Fibroblast of pulmonary artery (primary cell): ENCODE measurements around the gene COL8A1.

Experiments used
- DNase-seq: peaks from one replicate; pipeline ENCODE4 v3.0.0-alpha.2; 2010; ENCODE audit warnings: low read depth
- H3K4me3 ChIP-seq: replicated peaks from 2 replicates; pipeline ENCODE4 v1.5.1; 2011; ENCODE audit warnings: low read depth, mild to moderate bottlenecking, control low read depth, low read length, moderate library complexity
- TF ChIP-seq, protein P1 (sequence below): IDR thresholded peaks from 2 replicates; pipeline ENCODE4 v1.5.1; 2011; ENCODE audit warnings: mild to moderate bottlenecking, control low read depth, low read length, inconsistent platforms; ENCODE audit errors: missing control alignments

The COL8A1 gene

GRCh38 chr3:99799422-99799821, 161.0 kb downstream of the COL8A1 start:
- DNase-seq: no peak
- H3K4me3 ChIP-seq: no peak overlapping the region
- TF ChIP-seq, protein P1, sequence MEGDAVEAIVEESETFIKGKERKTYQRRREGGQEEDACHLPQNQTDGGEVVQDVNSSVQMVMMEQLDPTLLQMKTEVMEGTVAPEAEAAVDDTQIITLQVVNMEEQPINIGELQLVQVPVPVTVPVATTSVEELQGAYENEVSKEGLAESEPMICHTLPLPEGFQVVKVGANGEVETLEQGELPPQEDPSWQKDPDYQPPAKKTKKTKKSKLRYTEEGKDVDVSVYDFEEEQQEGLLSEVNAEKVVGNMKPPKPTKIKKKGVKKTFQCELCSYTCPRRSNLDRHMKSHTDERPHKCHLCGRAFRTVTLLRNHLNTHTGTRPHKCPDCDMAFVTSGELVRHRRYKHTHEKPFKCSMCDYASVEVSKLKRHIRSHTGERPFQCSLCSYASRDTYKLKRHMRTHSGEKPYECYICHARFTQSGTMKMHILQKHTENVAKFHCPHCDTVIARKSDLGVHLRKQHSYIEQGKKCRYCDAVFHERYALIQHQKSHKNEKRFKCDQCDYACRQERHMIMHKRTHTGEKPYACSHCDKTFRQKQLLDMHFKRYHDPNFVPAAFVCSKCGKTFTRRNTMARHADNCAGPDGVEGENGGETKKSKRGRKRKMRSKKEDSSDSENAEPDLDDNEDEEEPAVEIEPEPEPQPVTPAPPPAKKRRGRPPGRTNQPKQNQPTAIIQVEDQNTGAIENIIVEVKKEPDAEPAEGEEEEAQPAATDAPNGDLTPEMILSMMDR: no peak

DNA sequence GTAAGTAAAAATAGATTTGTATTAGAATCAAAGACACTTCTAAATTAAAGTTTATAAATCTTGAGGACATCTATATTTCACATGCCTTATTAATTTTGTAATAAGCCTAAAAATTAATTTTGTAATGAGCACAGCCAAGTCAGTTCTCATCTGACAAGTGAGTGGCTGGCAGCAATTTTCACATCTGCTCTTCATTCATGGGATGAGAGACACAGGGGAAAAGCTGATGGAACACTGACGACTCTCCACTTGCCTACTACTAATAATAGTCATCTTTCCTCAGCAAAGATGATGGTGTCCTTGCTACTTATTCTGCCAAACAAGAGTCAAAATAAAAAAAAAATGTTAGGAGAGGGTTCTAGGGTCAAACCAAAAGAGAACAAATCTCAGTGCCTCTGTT, 164.9 kb downstream of the COL8A1 start:
- no peak overlapping the region for H3K4me3 ChIP-seq
- TF ChIP-seq, protein P1: no peak
- no peak for DNase-seq

GRCh38 chr3:99805160-99805559, 166.8 kb downstream of the COL8A1 start:
- H3K4me3 ChIP-seq: no peak overlapping the region
- TF ChIP-seq, protein P1: no peak
- no peak for DNase-seq

GRCh38 chr3:99808163-99808794, 169.9 kb downstream of the COL8A1 start:
- no peak overlapping the region for H3K4me3 ChIP-seq
- TF ChIP-seq, protein P1: peak; percentile 97
- peak; percentile 90 for DNase-seq

- TF ChIP-seq, protein P1: no peak
- H3K4me3 ChIP-seq: no peak overlapping the region
- DNase-seq: no peak
These were observed 171.2 kb downstream of the COL8A1 start for GRCh38 chr3:99809565-99809964.

DNA sequence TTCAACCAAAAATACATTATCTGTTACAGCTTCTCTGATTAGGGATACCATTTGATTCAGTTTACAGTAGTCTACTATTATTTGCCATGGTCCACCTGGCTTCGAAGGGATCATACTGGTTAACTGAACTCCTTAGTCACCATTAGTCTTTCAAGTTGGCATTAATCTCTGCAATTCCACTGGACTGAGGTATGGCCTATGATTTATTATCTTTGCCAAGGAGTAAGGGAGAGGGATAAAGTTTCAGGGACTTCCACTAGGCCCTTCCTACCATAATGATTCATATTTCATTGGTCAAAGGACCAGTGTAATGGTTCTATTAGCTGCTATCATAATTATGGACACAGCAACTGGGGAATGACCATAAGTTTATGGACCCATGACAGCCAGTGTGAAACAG, 172.0 kb downstream of the COL8A1 start:
- TF ChIP-seq, protein P1: no peak

GRCh38 chr3:99817047-99817436, 178.6 kb downstream of the COL8A1 start:
- TF ChIP-seq, protein P1: no peak
- H3K4me3 ChIP-seq: peak overlapping the region; percentile 89
- peak; percentile 13 for DNase-seq

More for the DNA sequence above, 172.0 kb downstream of the COL8A1 start:
- no peak overlapping the region for H3K4me3 ChIP-seq
- no peak for DNase-seq
